Tibial artery (tissue), 4 donors: ENCODE results near the gene MAML2.

Source experiments
- DNase-seq, 2 donors: peaks; one replicate each; pipeline ENCODE4 v3.0.0-alpha.2; 2019
- H3K27ac ChIP-seq, 2 donors: fragments of 200-600 bp; sonication (generic) in 1 of 2; 1 replicate in 1 of 2; 2 replicates in 1 of 2; pipeline ENCODE4 v1.5.1; 2018 to 2019; ENCODE audit warnings: mild to moderate bottlenecking in 1 of 2
- H3K27me3 ChIP-seq, 2 donors: fragments of 200-600 bp; sonication (generic) in 1 of 2; one replicate each; pipeline versions ENCODE4 v1.5.1 to v1.6.0; 2016 to 2019
- H3K36me3 ChIP-seq, 3 donors: fragments of 200-600 bp; sonication (generic) in 2 of 3; one replicate each; pipeline ENCODE4 v1.5.1; 2016 to 2019; ENCODE audit warnings: mild to moderate bottlenecking in 2 of 3
- H3K4me1 ChIP-seq, 4 donors: fragments of 200-600 bp; sonication (generic) in 2 of 4; 1 replicate in 3 of 4; 2 replicates in 1 of 4; pipeline ENCODE4 v1.5.1; 2016 to 2019
- H3K4me3 ChIP-seq, 2 donors: fragments of 200-600 bp; sonication (generic) in 1 of 2; 1 replicate in 1 of 2; 2 replicates in 1 of 2; pipeline ENCODE4 v1.5.1; 2018 to 2019; ENCODE audit warnings: mild to moderate bottlenecking in 2 of 2
- H3K9me3 ChIP-seq, 3 donors: fragments of 200-600 bp; sonication (generic) in 1 of 3; one replicate each; pipeline ENCODE4 v1.5.1; 2016 to 2019
- CTCF ChIP-seq, 2 experiments: fragments of 200-600 bp in 1 of 2; fragments of 450-650 bp in 1 of 2; IDR thresholded peaks; one replicate each; pipeline ENCODE4 v1.5.1; 2017 to 2019; ENCODE audit warnings: antibody characterized with exemption in 2 of 2, mild to moderate bottlenecking in 1 of 2, moderate library complexity in 1 of 2
- intact Hi-C: fragments of 100-400 bp; cut with DNase I; formaldehyde crosslinking; loops from one replicate; pipeline ENCODE4 v1.15.0; 2023; ENCODE audit warnings: low total_unique reads

Gene MAML2

GRCh38 chr11:96323642-96323985, 19.4 kb downstream of the MAML2 start:
- Histone ChIP-seq H3K27me3 (no peaks in the 10 kb centered on the region), H3K9me3 (no peaks in the 10 kb centered on the region), H3K36me3 (no peaks in the 10 kb centered on the region), H3K4me3 (no peak overlapping the region), H3K27ac (peak overlapping the region in 1 of 2 donors; percentile 70), H3K4me1 (peaks cover 0 to 80% (median 50%) of the 10 kb centered on the region in 4 donors)
- no peak for DNase-seq
- no peak for TF ChIP-seq CTCF (IDR thresholded peaks at IDR 0.05)
- intact Hi-C loops = no loop called here

- Histone ChIP-seq H3K4me1 (peaks cover 0 to 76% (median 50%) of the 10 kb centered on the region in 4 donors), H3K27me3 (no peaks in the 10 kb centered on the region), H3K4me3 (no peak overlapping the region), H3K9me3 (no peaks in the 10 kb centered on the region), H3K36me3 (no peaks in the 10 kb centered on the region), H3K27ac (peak overlapping the region; percentile 58 to 70)
- no peak for TF ChIP-seq CTCF (IDR thresholded peaks at IDR 0.05)
- intact Hi-C loops = no loop called here
- no peak for DNase-seq
Observed at GRCh38 chr11:96322775-96323641, 20.0 kb downstream of the MAML2 start.

- H3K36me3 ChIP-seq = no peaks in the 10 kb centered on the region
- no peaks in the 10 kb centered on the region for H3K9me3 ChIP-seq
- TF ChIP-seq CTCF (IDR thresholded peaks at IDR 0.05) = no peak
- DNase-seq = no peak
- H3K27ac ChIP-seq = peak overlapping the region; percentile 58 to 65
- H3K4me1 ChIP-seq = peaks cover 0 to 85% (median 60%) of the 10 kb centered on the region in 4 donors
- no peak overlapping the region for H3K4me3 ChIP-seq
- no peaks in the 10 kb centered on the region for H3K27me3 ChIP-seq
- intact Hi-C loops = no loop called here
Observed at GRCh38 chr11:96321091-96321490, 21.9 kb downstream of the MAML2 start.

GRCh38 chr11:96319898-96320656, 22.9 kb downstream of the MAML2 start:
- no peaks in the 10 kb centered on the region for H3K9me3 ChIP-seq
- H3K27me3 ChIP-seq = no peaks in the 10 kb centered on the region
- DNase-seq = no peak
- no peaks in the 10 kb centered on the region for H3K36me3 ChIP-seq
- peak overlapping the region; percentile 58 to 65 for H3K27ac ChIP-seq
- no peak for TF ChIP-seq CTCF (IDR thresholded peaks at IDR 0.05)
- no peak overlapping the region for H3K4me3 ChIP-seq
- intact Hi-C loops = no loop called here
- H3K4me1 ChIP-seq = peaks cover 0 to 87% (median 57%) of the 10 kb centered on the region in 4 donors

GRCh38 chr11:96318850-96319249, 24.1 kb downstream of the MAML2 start:
- H3K9me3 ChIP-seq = no peaks in the 10 kb centered on the region
- TF ChIP-seq CTCF (IDR thresholded peaks at IDR 0.05) = no peak
- H3K36me3 ChIP-seq = no peaks in the 10 kb centered on the region
- H3K27me3 ChIP-seq = no peaks in the 10 kb centered on the region
- no peak overlapping the region for H3K4me3 ChIP-seq
- intact Hi-C loops = no loop called here
- peaks cover 0 to 87% (median 63%) of the 10 kb centered on the region in 4 donors for H3K4me1 ChIP-seq
- DNase-seq = no peak
- H3K27ac ChIP-seq = no peak overlapping the region
